Caco-2 (cell line): Measurements from ENCODE around the gene KDM4C. TPM values are rescaled to one million over a fixed set of nuclear protein-coding genes. Genes with fewer than 3 reads are reported as not detected.
"Not testable (repeated sequence)": the region's sequence is repeated elsewhere in the genome, so short reads cannot be mapped to it uniquely, and the experiment has no call there.

Source experiments
- BruUV-seq: library from RNA; stranded (reverse); fragments of 400-500 nt; replicated peaks from 2 replicates; lab custom pipeline; 2021; lab: Mats Ljungman, UMichigan
- CTCF ChIA-PET: fragments of 300-600 bp; sonication (Branson Sonifier 250); formaldehyde crosslinking; loops from one replicate; lab custom pipeline; 2022; ENCODE audit warnings: antibody characterized with exemption; lab: Charles Lee
- POLR2A ChIA-PET: fragments of 300-600 bp; sonication (Branson Sonifier 250); formaldehyde crosslinking; loops from one replicate; lab custom pipeline; 2022; ENCODE audit warnings: antibody characterized with exemption; lab: Charles Lee
- DNase-seq, 2 experiments: peaks; one replicate each; pipeline versions ENCODE4 v3.0.0 to v3.0.0-alpha.2; 2020 to 2022
- H3K27me3 ChIP-seq: replicated peaks from 2 replicates; pipeline ENCODE4 v1.6.0; 2011; ENCODE audit warnings: low read length; ENCODE audit not compliant: control insufficient read depth, insufficient read depth
- H3K36me3 ChIP-seq: 2 replicates; pipeline ENCODE4 v1.5.1; 2011; ENCODE audit warnings: low read length; ENCODE audit not compliant: control insufficient read depth, insufficient read depth
- H3K4me1 ChIP-seq: fragments of 250-450 bp; sonication (Bioruptor Pico); 2 replicates; pipeline ENCODE4 v1.5.1; 2020; ENCODE audit warnings: mild to moderate bottlenecking
- H3K4me3 ChIP-seq: 2 replicates; pipeline ENCODE4 v1.5.1; 2011; ENCODE audit warnings: low read depth, mild to moderate bottlenecking, control low read depth, low read length
- H3K9me3 ChIP-seq: fragments of 250-450 bp; sonication (Bioruptor Pico); 2 replicates; pipeline ENCODE4 v1.5.1; 2020; ENCODE audit warnings: mild to moderate bottlenecking, moderate library complexity
- H3K27ac Mint-ChIP-seq: one replicate; pipeline ENCODE4 v1.8.0; 2022; ENCODE audit warnings: mixed read lengths; ENCODE audit not compliant: unreplicated experiment
- H3K27me3 Mint-ChIP-seq: one replicate; pipeline ENCODE4 v1.8.0; 2022; ENCODE audit warnings: mixed read lengths; ENCODE audit not compliant: insufficient read depth, unreplicated experiment
- H3K36me3 Mint-ChIP-seq: one replicate; pipeline ENCODE4 v1.8.0; 2022; ENCODE audit warnings: mild to moderate bottlenecking, mixed read lengths; ENCODE audit not compliant: insufficient read depth, unreplicated experiment
- H3K4me1 Mint-ChIP-seq: one replicate; pipeline ENCODE4 v1.8.0; 2022; ENCODE audit warnings: low read depth, mixed read lengths; ENCODE audit not compliant: unreplicated experiment
- H3K4me3 Mint-ChIP-seq: one replicate; pipeline ENCODE4 v1.8.0; 2022; ENCODE audit warnings: mild to moderate bottlenecking, moderate library complexity, mixed read lengths; ENCODE audit not compliant: unreplicated experiment
- H3K9me3 Mint-ChIP-seq: one replicate; pipeline ENCODE4 v1.8.0; 2022; ENCODE audit warnings: mixed read lengths; ENCODE audit not compliant: unreplicated experiment
- intact Hi-C: fragments of 100-400 bp; cut with micrococcal nuclease; formaldehyde crosslinking; loops from one replicate; pipeline ENCODE4 v1.10.0; 2022; ENCODE audit not compliant: unreplicated experiment
- total RNA-seq: library from RNA; stranded (reverse); gene quantifications from 2 replicates; pipeline ENCODE4 v1.2.3, GENCODE V29; 2022
- TF ChIP-seq, protein P1 (sequence below), 2 experiments: fragments of 200-600 bp in 1 of 2; IDR thresholded peaks; 1 replicate in 1 of 2; 2 replicates in 1 of 2; pipeline versions ENCODE4 v1.5.1 to v1.8.0; 2011 to 2022; ENCODE audit warnings: antibody characterized with exemption in 1 of 2, control low read depth in 1 of 2, inconsistent platforms in 1 of 2, low read depth in 1 of 2, low read length in 1 of 2, mild to moderate bottlenecking in 1 of 2, moderate library complexity in 1 of 2; ENCODE audit not compliant: insufficient read depth in 1 of 2, severe bottlenecking in 1 of 2, unreplicated experiment in 1 of 2

Gene KDM4C
- total RNA-seq, 1 experiment from 2014 or later: 40.3 TPM

- Histone ChIP-seq H3K36me3 (no peaks in the 10 kb centered on the region), H3K4me1 (peaks cover 7% of the 10 kb centered on the region; the same call in 1 of the 2 replicates), H3K9me3 (no peaks in the 10 kb centered on the region), H3K27me3 (no peaks in the 10 kb centered on the region), H3K4me3 (no peak overlapping the region)
- no peaks in the 10 kb centered on the region for H3K9me3 Mint-ChIP-seq
- peak in 1 of 2 experiments; percentile 1 for DNase-seq
- intact Hi-C loops: no loop called here
- ChIA-PET POLR2A (no interaction called here), CTCF (no interaction called here)
- no peak overlapping the region for H3K27ac Mint-ChIP-seq
- TF ChIP-seq, protein P1, sequence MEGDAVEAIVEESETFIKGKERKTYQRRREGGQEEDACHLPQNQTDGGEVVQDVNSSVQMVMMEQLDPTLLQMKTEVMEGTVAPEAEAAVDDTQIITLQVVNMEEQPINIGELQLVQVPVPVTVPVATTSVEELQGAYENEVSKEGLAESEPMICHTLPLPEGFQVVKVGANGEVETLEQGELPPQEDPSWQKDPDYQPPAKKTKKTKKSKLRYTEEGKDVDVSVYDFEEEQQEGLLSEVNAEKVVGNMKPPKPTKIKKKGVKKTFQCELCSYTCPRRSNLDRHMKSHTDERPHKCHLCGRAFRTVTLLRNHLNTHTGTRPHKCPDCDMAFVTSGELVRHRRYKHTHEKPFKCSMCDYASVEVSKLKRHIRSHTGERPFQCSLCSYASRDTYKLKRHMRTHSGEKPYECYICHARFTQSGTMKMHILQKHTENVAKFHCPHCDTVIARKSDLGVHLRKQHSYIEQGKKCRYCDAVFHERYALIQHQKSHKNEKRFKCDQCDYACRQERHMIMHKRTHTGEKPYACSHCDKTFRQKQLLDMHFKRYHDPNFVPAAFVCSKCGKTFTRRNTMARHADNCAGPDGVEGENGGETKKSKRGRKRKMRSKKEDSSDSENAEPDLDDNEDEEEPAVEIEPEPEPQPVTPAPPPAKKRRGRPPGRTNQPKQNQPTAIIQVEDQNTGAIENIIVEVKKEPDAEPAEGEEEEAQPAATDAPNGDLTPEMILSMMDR (IDR thresholded peaks at IDR 0.05; ENCODE audit: insufficient read depth in 1 of 2, low read depth in 1 of 2, low read length in 1 of 2, severe bottlenecking in 1 of 2, unreplicated experiment in 1 of 2): no peak
- no peaks in the 10 kb centered on the region for H3K27me3 Mint-ChIP-seq
- H3K4me3 Mint-ChIP-seq: no peak overlapping the region
- H3K36me3 Mint-ChIP-seq: peaks cover 17% of the 10 kb centered on the region
- peaks cover 7% of the 10 kb centered on the region for H3K4me1 Mint-ChIP-seq
- no TSS peak for BruUV-seq
Observed at GRCh38 chr9:6712041-6712440, 45.7 kb upstream of the KDM4C start.

- no peaks in the 10 kb centered on the region for H3K27me3 ChIP-seq
- H3K9me3 Mint-ChIP-seq: no peaks in the 10 kb centered on the region
- H3K4me1 ChIP-seq: peaks cover 7% of the 10 kb centered on the region; the same call in 1 of the 2 replicates
- TF ChIP-seq, protein P1 (IDR thresholded peaks at IDR 0.05; ENCODE audit: insufficient read depth in 1 of 2, low read depth in 1 of 2, low read length in 1 of 2, severe bottlenecking in 1 of 2, unreplicated experiment in 1 of 2): no peak
- ChIA-PET POLR2A (no interaction called here), CTCF (no interaction called here)
- H3K4me3 ChIP-seq: no peak overlapping the region
- no peaks in the 10 kb centered on the region for H3K27me3 Mint-ChIP-seq
- no peak overlapping the region for H3K27ac Mint-ChIP-seq
- H3K4me3 Mint-ChIP-seq: no peak overlapping the region
- H3K4me1 Mint-ChIP-seq: peaks cover 11% of the 10 kb centered on the region
- DNase-seq: peak in 1 of 2 experiments; percentile 1
- H3K9me3 ChIP-seq: no peaks in the 10 kb centered on the region
- BruUV-seq: no TSS peak
- H3K36me3 ChIP-seq: no peaks in the 10 kb centered on the region
- intact Hi-C loops: no loop called here
- H3K36me3 Mint-ChIP-seq: peaks cover 25% of the 10 kb centered on the region
Observed at GRCh38 chr9:6714176-6714575, 43.6 kb upstream of the KDM4C start.

GRCh38 chr9:6715153-6715754 is 42.5 kb upstream of the KDM4C start:
- TSS peak; percentile 81 for BruUV-seq
- H3K4me1 ChIP-seq, H3K9me3 ChIP-seq, H3K27me3 Mint-ChIP-seq, intact Hi-C loops, H3K27me3 ChIP-seq, H3K36me3 ChIP-seq, H3K9me3 Mint-ChIP-seq: not testable (repeated sequence)
- H3K4me1 Mint-ChIP-seq: peaks cover 11% of the 10 kb centered on the region
- H3K27ac Mint-ChIP-seq: peak overlapping the region; percentile 97
- peak; percentile 46 to 47 for DNase-seq
- peak overlapping the region; percentile 60 for H3K4me3 ChIP-seq
- CTCF ChIA-PET: interaction anchor here (0.6 to 1.6 kb wide), 3 partner anchors 24 to 51 kb away, joined by 4 to 8 read pairs (median 4); no protein-coding TSS in a partner anchor
- peak overlapping the region; percentile 94 for H3K4me3 Mint-ChIP-seq
- POLR2A ChIA-PET: interaction anchor here (0.5 to 2.3 kb wide), 12 partner anchors 11 to 169 kb away, joined by 3 to 37 read pairs (median 7); partner anchors contain the start of gene KDM4C
- peaks cover 28% of the 10 kb centered on the region for H3K36me3 Mint-ChIP-seq
